H1 (cell line): ENCODE measurements around the gene AKR1B1.

Experiments
- CBX8 ChIP-seq: fragments of 300-800, 300-1000 bp; sonication (generic); IDR thresholded peaks from 2 replicates; pipeline ENCODE4 v1.7.1; 2016; ENCODE audit warnings: low read depth, low read length, borderline replicate concordance
- CHD1 ChIP-seq: IDR thresholded peaks from 2 replicates; pipeline ENCODE4 v1.6.1; 2012; ENCODE audit warnings: low read depth, low read length, improper control_type of control experiment
- CHD2 ChIP-seq: IDR thresholded peaks from 2 replicates; pipeline ENCODE4 v1.6.1; 2012; ENCODE audit warnings: low read length, improper control_type of control experiment
- EZH2 ChIP-seq: fragments of 200-600 bp; sonication (generic); IDR thresholded peaks from 2 replicates; pipeline ENCODE4 v1.7.1; 2012; ENCODE audit warnings: low read depth, mild to moderate bottlenecking, moderate library complexity, low read length, inconsistent platforms; ENCODE audit not compliant: severe bottlenecking
- POLR2A ChIP-seq, 2 experiments: IDR thresholded peaks; 1 replicate in 1 of 2; 2 replicates in 1 of 2; pipeline ENCODE4 v1.6.1; 2011; ENCODE audit warnings: low read depth in 2 of 2, low read length in 2 of 2, mild to moderate bottlenecking in 2 of 2; ENCODE audit errors: control extremely low read depth in 1 of 2
- POLR2AphosphoS5 ChIP-seq: IDR thresholded peaks from 2 replicates; pipeline ENCODE4 v1.6.1; 2011; ENCODE audit warnings: low read depth, low read length
- POU5F1 ChIP-seq: IDR thresholded peaks from 2 replicates; pipeline ENCODE4 v1.6.1; 2011; ENCODE audit warnings: low read depth, mild to moderate bottlenecking, low read length, moderate library complexity
- SIN3A ChIP-seq, 2 experiments: IDR thresholded peaks in 1 of 2; conservative IDR thresholded peaks in 1 of 2; 2 replicates each; pipeline ENCODE4 v1.6.1; 2011 to 2012; ENCODE audit warnings: low read length in 2 of 2, improper control_type of control experiment in 1 of 2, low read depth in 1 of 2, mild to moderate bottlenecking in 1 of 2
- SP1 ChIP-seq: IDR thresholded peaks from 2 replicates; pipeline ENCODE4 v1.6.1; 2011; ENCODE audit warnings: low read depth, low read length
- SP2 ChIP-seq: IDR thresholded peaks from 2 replicates; pipeline ENCODE4 v1.6.1; 2012; ENCODE audit warnings: mild to moderate bottlenecking, low read length, inconsistent platforms
- TAF1 ChIP-seq: IDR thresholded peaks from 2 replicates; pipeline ENCODE4 v1.6.1; 2011; ENCODE audit warnings: mild to moderate bottlenecking, low read depth, low read length
- TBP ChIP-seq: IDR thresholded peaks from 2 replicates; pipeline ENCODE4 v1.6.1; 2011; ENCODE audit warnings: low read depth, low read length, improper control_type of control experiment
- TF ChIP-seq, protein P1 (sequence below), 3 experiments: IDR thresholded peaks; 1 replicate in 2 of 3; 2 replicates in 1 of 3; pipeline versions ENCODE4 v1.5.1 to v1.6.1; 2011; ENCODE audit warnings: low read length in 3 of 3, mild to moderate bottlenecking in 3 of 3, inconsistent platforms in 2 of 3, low read depth in 1 of 3, moderate library complexity in 1 of 3; ENCODE audit not compliant: insufficient read depth in 1 of 3; ENCODE audit errors: control extremely low read depth in 1 of 3
- TF ChIP-seq, protein P2 (sequence below): IDR thresholded peaks from 2 replicates; pipeline ENCODE4 v1.6.1; 2012; ENCODE audit warnings: inconsistent platforms

DNA sequence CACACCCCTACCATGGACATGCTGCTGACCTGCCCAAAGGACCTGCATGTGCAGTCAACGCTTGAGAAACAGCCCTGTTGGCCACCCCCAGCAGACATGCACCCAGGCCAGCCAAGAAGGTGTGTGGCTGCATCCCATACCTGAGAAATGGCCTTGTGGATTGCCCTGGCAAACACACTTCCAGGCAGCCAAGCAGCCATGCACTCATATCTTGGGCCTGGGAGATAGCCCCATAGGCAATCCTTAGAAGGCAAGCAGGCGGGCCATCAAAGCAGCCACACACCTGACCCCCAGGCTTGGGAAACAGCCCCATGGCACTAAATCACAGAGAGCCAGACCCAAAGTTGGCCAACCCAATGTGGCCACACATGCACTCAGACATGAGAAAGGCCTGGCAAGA is 4.9 kb upstream of the AKR1B1 start:
- TF ChIP-seq SP1 (no peak), CHD2 (no peak), POU5F1 (no peak), POLR2A (IDR thresholded peaks at IDR 0.05; ENCODE audit: control extremely low read depth in 1 of 2, low read depth in 2 of 2, low read length in 2 of 2) (no peak), SIN3A (conservative IDR thresholded peaks at IDR 0.05 in 1 of 2, IDR thresholded peaks at IDR 0.05 in 1 of 2; ENCODE audit: low read depth in 1 of 2, low read length in 2 of 2) (no peak), EZH2 (no peak), TBP (no peak), TAF1 (no peak), CHD1 (no peak), SP2 (no peak), CBX8 (no peak), POLR2AphosphoS5 (no peak)
- TF ChIP-seq, protein P1, sequence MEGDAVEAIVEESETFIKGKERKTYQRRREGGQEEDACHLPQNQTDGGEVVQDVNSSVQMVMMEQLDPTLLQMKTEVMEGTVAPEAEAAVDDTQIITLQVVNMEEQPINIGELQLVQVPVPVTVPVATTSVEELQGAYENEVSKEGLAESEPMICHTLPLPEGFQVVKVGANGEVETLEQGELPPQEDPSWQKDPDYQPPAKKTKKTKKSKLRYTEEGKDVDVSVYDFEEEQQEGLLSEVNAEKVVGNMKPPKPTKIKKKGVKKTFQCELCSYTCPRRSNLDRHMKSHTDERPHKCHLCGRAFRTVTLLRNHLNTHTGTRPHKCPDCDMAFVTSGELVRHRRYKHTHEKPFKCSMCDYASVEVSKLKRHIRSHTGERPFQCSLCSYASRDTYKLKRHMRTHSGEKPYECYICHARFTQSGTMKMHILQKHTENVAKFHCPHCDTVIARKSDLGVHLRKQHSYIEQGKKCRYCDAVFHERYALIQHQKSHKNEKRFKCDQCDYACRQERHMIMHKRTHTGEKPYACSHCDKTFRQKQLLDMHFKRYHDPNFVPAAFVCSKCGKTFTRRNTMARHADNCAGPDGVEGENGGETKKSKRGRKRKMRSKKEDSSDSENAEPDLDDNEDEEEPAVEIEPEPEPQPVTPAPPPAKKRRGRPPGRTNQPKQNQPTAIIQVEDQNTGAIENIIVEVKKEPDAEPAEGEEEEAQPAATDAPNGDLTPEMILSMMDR (IDR thresholded peaks at IDR 0.05; ENCODE audit: control extremely low read depth in 1 of 3, insufficient read depth in 1 of 3, low read depth in 1 of 3, low read length in 3 of 3), result no peak
- TF ChIP-seq, protein P2, sequence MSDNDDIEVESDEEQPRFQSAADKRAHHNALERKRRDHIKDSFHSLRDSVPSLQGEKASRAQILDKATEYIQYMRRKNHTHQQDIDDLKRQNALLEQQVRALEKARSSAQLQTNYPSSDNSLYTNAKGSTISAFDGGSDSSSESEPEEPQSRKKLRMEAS, result no peak
